ENCODE measurements around the gene SCNN1A.

The SCNN1A gene

GRCh38 chr12:6340745-6341416 lies 34.5 kb downstream of the SCNN1A start:
- TF ChIP-seq GATA3 (IDR thresholded peaks at IDR 0.05; ENCODE audit: low read depth, low read length) (no peak), GATA2 (IDR thresholded peaks at IDR 0.05; ENCODE audit: low read depth, low read length) (no peak)

DNA sequence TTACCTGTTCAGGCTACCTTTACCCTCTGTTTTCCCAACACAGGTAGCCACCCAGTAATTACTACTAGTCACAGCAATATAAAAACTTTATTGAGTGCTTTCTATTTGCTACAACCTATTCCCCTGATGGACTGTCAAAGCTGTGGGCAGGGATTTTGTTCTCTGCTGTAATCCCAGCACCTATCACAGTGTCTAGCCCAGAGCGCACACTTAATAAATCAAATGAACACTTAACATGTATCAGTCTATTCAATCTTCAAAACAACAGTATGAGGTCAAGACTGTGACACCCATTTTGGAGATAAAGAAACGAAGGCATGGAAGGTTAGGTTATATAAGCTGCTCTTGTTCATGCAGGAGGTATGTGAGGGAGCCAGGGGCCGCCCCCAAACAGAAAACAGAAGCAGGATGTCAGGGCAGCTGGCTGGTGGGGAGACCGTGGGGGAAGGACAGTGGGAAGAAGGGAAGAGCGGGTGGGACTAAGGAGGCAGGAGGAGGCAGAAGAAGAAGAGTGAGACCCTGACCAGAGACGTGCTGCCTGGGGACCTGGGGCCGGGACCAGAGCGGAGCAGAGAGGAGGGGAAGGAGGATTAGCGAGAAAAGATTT lies 35.2 kb downstream of the SCNN1A start:
- TF ChIP-seq GATA2 (IDR thresholded peaks at IDR 0.05; ENCODE audit: low read depth, low read length) (no peak), GATA3 (IDR thresholded peaks at IDR 0.05; ENCODE audit: low read depth, low read length) (no peak)

- TF ChIP-seq GATA2 (IDR thresholded peaks at IDR 0.05; ENCODE audit: low read depth, low read length) (no peak), GATA3 (IDR thresholded peaks at IDR 0.05; ENCODE audit: low read depth, low read length) (no peak)
Measured at GRCh38 chr12:6338955-6339354, 36.4 kb downstream of the SCNN1A start.

- TF ChIP-seq GATA3 (IDR thresholded peaks at IDR 0.05; ENCODE audit: low read depth, low read length) = no peak
- no peak for TF ChIP-seq GATA2 (IDR thresholded peaks at IDR 0.05; ENCODE audit: low read depth, low read length)
Measured at GRCh38 chr12:6337958-6338433, 37.4 kb downstream of the SCNN1A start.

DNA sequence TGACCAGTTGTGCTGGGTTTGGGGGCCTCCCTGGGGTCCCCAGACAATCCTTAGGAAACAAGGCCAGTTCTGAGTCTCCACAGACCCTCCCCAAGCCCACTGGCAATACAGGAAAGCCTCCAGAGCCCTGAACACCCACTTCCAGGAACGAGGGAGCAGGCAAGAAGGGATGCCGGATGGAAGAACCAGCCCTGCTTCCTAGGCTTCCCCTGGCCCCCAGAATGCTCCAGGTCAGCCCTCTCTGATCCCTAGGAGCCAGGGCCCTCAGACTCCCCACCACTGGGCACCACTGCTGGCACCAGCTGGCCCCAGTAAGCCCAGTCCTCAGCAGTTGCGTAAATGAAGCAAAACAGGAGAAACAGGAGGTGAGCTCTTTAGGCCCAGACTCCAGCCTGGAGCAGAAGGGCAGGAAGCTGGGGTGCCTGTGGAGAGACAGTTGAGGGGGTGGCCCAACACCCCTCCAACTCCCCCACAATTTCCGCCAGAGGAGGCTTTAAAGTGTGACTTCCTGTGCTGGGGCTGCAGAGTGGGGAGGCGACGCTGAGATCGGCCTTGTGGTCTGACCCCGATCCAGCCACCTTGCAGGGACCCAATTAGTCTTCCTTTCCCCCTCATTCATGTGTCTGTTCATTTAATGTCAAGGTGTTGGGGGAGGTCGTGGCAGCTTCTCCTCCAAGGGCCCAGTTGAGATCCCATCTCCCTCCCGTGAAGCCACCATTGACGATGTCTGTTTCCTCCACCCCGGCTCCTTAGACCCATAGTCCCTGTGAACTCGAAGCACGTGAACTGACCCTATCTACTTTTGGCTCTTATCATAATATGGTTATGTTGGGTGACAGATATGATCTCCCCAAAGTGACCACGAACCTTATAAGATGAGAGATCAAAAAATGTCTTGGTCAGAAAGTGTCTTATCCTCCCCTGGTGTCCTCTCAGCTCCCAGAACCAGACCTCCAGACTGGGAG lies 38.2 kb downstream of the SCNN1A start:
- TF ChIP-seq GATA2 (IDR thresholded peaks at IDR 0.05; ENCODE audit: low read depth, low read length) = no peak
- TF ChIP-seq GATA3 (IDR thresholded peaks at IDR 0.05; ENCODE audit: low read depth, low read length) = no peak

DNA sequence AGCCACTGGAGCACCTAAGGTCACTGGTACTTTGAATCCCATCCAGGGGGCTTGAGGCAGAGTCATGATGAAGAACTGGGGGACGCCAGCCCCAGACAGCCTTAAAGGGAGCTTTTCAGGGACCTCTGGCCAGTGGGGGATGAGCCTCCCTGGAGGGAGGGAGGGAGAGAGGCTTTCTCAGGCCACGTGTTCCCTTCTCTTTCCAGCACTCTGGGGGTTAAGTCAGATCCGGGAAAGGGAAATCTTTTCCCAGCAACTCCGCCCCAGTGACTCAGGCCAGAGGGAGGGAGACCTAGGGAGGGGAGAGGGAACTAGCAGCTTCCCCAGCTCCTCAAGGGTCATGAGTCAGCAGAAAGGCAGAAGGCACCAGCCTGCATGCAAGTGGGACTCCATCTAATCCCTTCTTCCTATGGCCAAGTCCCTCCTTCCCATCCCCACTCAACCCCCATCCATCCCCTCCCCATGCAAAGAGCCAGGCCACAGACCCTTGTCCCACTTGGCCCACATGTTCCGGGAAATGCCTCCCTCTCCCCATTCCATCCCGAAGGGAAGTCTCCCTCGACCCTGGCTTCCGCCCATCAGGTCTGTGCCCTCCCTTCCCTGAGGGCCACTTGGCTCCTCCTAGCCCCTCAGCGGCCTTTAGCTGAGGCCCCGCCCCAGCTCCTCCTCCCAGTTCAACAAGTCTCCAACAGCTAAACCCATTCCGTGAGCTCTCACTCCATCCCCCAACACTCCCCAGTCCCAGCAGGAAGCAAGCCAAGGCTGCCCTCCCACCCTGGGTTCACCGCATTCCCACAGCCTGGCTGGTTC lies 39.1 kb downstream of the SCNN1A start:
- TF ChIP-seq GATA3 (IDR thresholded peaks at IDR 0.05; ENCODE audit: low read depth, low read length) (no peak), GATA2 (IDR thresholded peaks at IDR 0.05; ENCODE audit: low read depth, low read length) (no peak)

- TF ChIP-seq GATA2 (IDR thresholded peaks at IDR 0.05; ENCODE audit: low read depth, low read length) (no peak), GATA3 (IDR thresholded peaks at IDR 0.05; ENCODE audit: low read depth, low read length) (no peak)
Measured at GRCh38 chr12:6335451-6336078, 39.8 kb downstream of the SCNN1A start.

DNA sequence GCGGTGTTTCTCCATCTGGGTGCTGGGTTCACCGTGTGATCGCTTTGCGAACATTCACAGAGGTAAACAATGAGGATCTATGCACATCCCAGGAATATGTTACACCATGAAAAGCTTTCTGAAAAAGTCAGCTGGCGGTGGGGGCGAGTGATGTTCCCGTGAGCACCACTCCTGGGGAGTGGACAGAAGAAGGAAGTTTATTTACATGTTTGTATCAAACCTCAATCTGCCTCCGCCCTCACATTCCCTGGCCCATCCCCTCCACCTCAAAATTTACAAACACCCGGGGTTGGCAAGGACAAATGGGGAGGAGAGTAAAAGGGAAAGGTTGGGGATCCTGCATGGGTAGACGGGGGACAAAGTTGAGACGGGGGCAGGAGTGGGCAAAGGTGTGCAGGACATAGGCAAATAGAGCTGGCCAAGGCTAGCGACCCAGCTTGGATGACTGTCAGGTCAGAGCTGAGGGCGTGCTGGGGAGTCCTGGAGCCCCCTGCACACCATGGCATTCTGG lies 40.4 kb downstream of the SCNN1A start:
- TF ChIP-seq GATA3 (IDR thresholded peaks at IDR 0.05; ENCODE audit: low read depth, low read length) (no peak), GATA2 (IDR thresholded peaks at IDR 0.05; ENCODE audit: low read depth, low read length) (no peak)

- TF ChIP-seq GATA3 (IDR thresholded peaks at IDR 0.05; ENCODE audit: low read depth, low read length) (no peak), GATA2 (IDR thresholded peaks at IDR 0.05; ENCODE audit: low read depth, low read length) (no peak)
Measured at GRCh38 chr12:6334359-6334758, 41.0 kb downstream of the SCNN1A start.

GRCh38 chr12:6333566-6333965 lies 41.8 kb downstream of the SCNN1A start:
- TF ChIP-seq GATA2 (IDR thresholded peaks at IDR 0.05; ENCODE audit: low read depth, low read length) = no peak
- no peak for TF ChIP-seq GATA3 (IDR thresholded peaks at IDR 0.05; ENCODE audit: low read depth, low read length)

DNA sequence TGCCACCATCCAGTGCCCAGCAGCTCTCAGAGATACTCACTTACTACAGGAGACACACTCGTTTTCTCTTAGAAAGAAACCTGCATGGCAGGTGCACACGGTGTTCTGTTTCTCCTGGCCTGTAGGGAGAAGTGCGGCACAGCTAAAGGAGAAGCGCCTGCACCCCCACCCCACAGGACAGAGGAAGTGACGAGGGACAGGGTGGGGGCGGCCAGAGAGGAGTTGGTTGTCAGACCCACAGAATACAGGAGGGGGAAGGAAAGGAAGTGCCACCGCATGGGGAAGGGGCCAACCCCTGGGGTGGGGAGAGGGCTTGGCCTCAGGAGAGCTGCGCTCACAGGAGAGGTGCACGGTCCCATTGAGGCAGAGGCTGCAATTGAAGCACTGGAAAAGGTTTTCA lies 42.3 kb downstream of the SCNN1A start:
- TF ChIP-seq GATA3 (IDR thresholded peaks at IDR 0.05; ENCODE audit: low read depth, low read length) (no peak), GATA2 (IDR thresholded peaks at IDR 0.05; ENCODE audit: low read depth, low read length) (no peak)

DNA sequence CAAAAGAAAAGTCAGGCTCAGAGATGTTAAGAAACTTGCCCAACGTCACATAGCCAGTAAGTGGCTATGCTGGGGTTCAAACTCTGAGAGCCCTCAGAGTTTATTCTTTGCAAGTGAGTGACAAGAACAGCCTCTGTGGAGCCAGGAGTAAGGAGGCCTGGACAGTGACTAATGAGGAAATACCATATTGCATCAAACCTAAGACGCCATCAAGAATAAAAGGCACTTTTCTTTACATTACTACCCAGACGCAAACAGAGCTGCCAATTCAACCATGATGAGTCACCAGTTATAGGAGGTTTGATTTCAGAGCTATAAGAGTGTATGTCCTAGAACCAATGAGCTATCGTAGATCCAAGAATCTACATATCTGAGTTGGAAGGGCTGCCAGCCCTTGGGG lies 42.9 kb downstream of the SCNN1A start:
- TF ChIP-seq GATA2 (IDR thresholded peaks at IDR 0.05; ENCODE audit: low read depth, low read length) (no peak), GATA3 (IDR thresholded peaks at IDR 0.05; ENCODE audit: low read depth, low read length) (no peak)

All from SH-SY5Y (cell line).